Osteoblast (primary cell): ENCODE measurements around the gene BTBD6. TPM values are rescaled to one million over a fixed set of nuclear protein-coding genes. Genes with fewer than 3 reads are reported as not detected.

Source experiments
- DNase-seq: peaks from one replicate; pipeline ENCODE4 v3.0.0; 2011; ENCODE audit warnings: low spot score, mixed read lengths; ENCODE audit not compliant: insufficient read length; ENCODE audit errors: missing footprints
- H2AFZ ChIP-seq: 2 replicates; pipeline ENCODE4 v1.6.0; 2011; ENCODE audit warnings: mild to moderate bottlenecking, low read length
- H3K27ac ChIP-seq: 2 replicates; pipeline ENCODE4 v1.5.1; 2011; ENCODE audit warnings: mild to moderate bottlenecking, low read depth, low read length, moderate library complexity
- H3K27me3 ChIP-seq: 2 replicates; pipeline ENCODE4 v1.6.0; 2012; ENCODE audit warnings: mild to moderate bottlenecking, control low read depth, inconsistent platforms, low read length, moderate library complexity; ENCODE audit not compliant: insufficient read depth
- H3K36me3 ChIP-seq: 2 replicates; pipeline ENCODE4 v1.5.1; 2011; ENCODE audit warnings: mild to moderate bottlenecking, low read length, control low read depth, moderate library complexity; ENCODE audit not compliant: insufficient read depth
- H3K4me1 ChIP-seq: 2 replicates; pipeline ENCODE4 v1.5.1; 2011; ENCODE audit warnings: mild to moderate bottlenecking, low read length, control low read depth, moderate library complexity; ENCODE audit not compliant: insufficient read depth
- H3K4me2 ChIP-seq: 2 replicates; pipeline ENCODE4 v1.6.0; 2011; ENCODE audit warnings: mild to moderate bottlenecking, low read length; ENCODE audit not compliant: insufficient read depth
- H3K4me3 ChIP-seq: fragments of 200-600 bp; sonication (generic); 3 replicates; pipeline ENCODE4 v1.5.1; 2012; ENCODE audit warnings: mild to moderate bottlenecking, low read length, inconsistent platforms; ENCODE audit not compliant: insufficient read depth
- H3K79me2 ChIP-seq: 2 replicates; pipeline ENCODE4 v1.6.0; 2012; ENCODE audit warnings: mild to moderate bottlenecking, low read length, control low read depth, inconsistent platforms; ENCODE audit not compliant: insufficient read depth
- H3K9me3 ChIP-seq: 2 replicates; pipeline ENCODE4 v1.5.1; 2011; ENCODE audit warnings: low read depth, low read length, control low read depth
- H4K20me1 ChIP-seq: 2 replicates; pipeline ENCODE4 v1.6.0; 2012; ENCODE audit warnings: mild to moderate bottlenecking, low read length, control low read depth; ENCODE audit not compliant: insufficient read depth
- CTCF ChIP-seq: IDR thresholded peaks from 2 replicates; pipeline ENCODE4 v1.5.1; 2011; ENCODE audit warnings: mild to moderate bottlenecking, low read depth, low read length, moderate library complexity; ENCODE audit errors: extremely low read depth
- total RNA-seq: library from RNA; depleted of rRNA; stranded (reverse); fragments of >200 nt; gene quantifications from 2 replicates; pipeline ENCODE4 v1.2.3, GENCODE V29; 2012

BTBD6 gene
- total RNA-seq, 1 donor, result 54.3 TPM

- H3K27me3 ChIP-seq, result no peaks in the 10 kb centered on the region
- peak; percentile 55 for DNase-seq
- no peak overlapping the region for H3K4me2 ChIP-seq
- H3K79me2 ChIP-seq, result peaks cover 4% of the 10 kb centered on the region
- no peaks in the 10 kb centered on the region for H3K9me3 ChIP-seq
- H3K4me3 ChIP-seq, result no peak overlapping the region
- H4K20me1 ChIP-seq, result peaks cover 30% of the 10 kb centered on the region
- no peak overlapping the region for H3K27ac ChIP-seq
- no peak for TF ChIP-seq CTCF
- peaks cover 11% of the 10 kb centered on the region for H3K4me1 ChIP-seq
- no peak overlapping the region for H2AFZ ChIP-seq
- peaks cover 15% of the 10 kb centered on the region for H3K36me3 ChIP-seq
Measured at GRCh38 chr14:105257464-105257863, 9.1 kb downstream of the BTBD6 start.

- peaks cover 5% of the 10 kb centered on the region for H3K36me3 ChIP-seq
- peaks cover 17% of the 10 kb centered on the region for H4K20me1 ChIP-seq
- no peak overlapping the region for H3K27ac ChIP-seq
- no peak overlapping the region for H3K4me2 ChIP-seq
- H2AFZ ChIP-seq, result no peak overlapping the region
- no peaks in the 10 kb centered on the region for H3K27me3 ChIP-seq
- peaks cover 4% of the 10 kb centered on the region for H3K79me2 ChIP-seq
- no peak overlapping the region for H3K4me3 ChIP-seq
- H3K9me3 ChIP-seq, result no peaks in the 10 kb centered on the region
- TF ChIP-seq CTCF, result no peak
- H3K4me1 ChIP-seq, result peaks cover 11% of the 10 kb centered on the region
- peak; percentile 81 for DNase-seq
Measured at GRCh38 chr14:105258846-105259245, 10.5 kb downstream of the BTBD6 start.

GRCh38 chr14:105260959-105261358 lies 12.6 kb downstream of the BTBD6 start:
- no peaks in the 10 kb centered on the region for H3K9me3 ChIP-seq
- no peaks in the 10 kb centered on the region for H3K27me3 ChIP-seq
- peaks cover 4% of the 10 kb centered on the region for H3K79me2 ChIP-seq
- no peak for TF ChIP-seq CTCF
- no peak overlapping the region for H2AFZ ChIP-seq
- H3K4me2 ChIP-seq, result no peak overlapping the region
- H3K27ac ChIP-seq, result no peak overlapping the region
- DNase-seq, result peak; percentile 63
- H3K4me1 ChIP-seq, result no peaks in the 10 kb centered on the region
- H3K36me3 ChIP-seq, result peaks cover 5% of the 10 kb centered on the region
- H4K20me1 ChIP-seq, result peaks cover 11% of the 10 kb centered on the region
- no peak overlapping the region for H3K4me3 ChIP-seq

- Histone ChIP-seq H4K20me1 (peaks cover 9% of the 10 kb centered on the region), H2AFZ (no peak overlapping the region), H3K79me2 (no peaks in the 10 kb centered on the region), H3K4me1 (no peaks in the 10 kb centered on the region), H3K9me3 (no peaks in the 10 kb centered on the region), H3K4me3 (no peak overlapping the region), H3K36me3 (peaks cover 5% of the 10 kb centered on the region), H3K4me2 (no peak overlapping the region), H3K27ac (no peak overlapping the region), H3K27me3 (no peaks in the 10 kb centered on the region)
- TF ChIP-seq CTCF, result no peak
- DNase-seq, result peak; percentile 49
Measured at GRCh38 chr14:105261781-105262180, 13.4 kb downstream of the BTBD6 start.
